Immature natural killer cell (primary cell): Measurements from ENCODE around the gene GNAL. TPM values are rescaled to one million over a fixed set of nuclear protein-coding genes. Genes with fewer than 3 reads are reported as not detected.

ENCODE experiments used
- DNase-seq, 3 donors: peaks; one replicate each; pipeline ENCODE4 v3.0.0; 2022; ENCODE audit warnings: mixed read lengths in 1 of 3
- H3K27ac Mint-ChIP-seq, 6 donors: one replicate each; pipeline ENCODE4 v1.8.0; 2020; ENCODE audit warnings: mixed read lengths in 6 of 6, mild to moderate bottlenecking in 5 of 6, inconsistent platforms in 4 of 6, moderate library complexity in 3 of 6
- H3K27me3 Mint-ChIP-seq, 3 donors: one replicate each; pipeline ENCODE4 v1.8.0; 2020 to 2021; ENCODE audit warnings: low read depth in 3 of 3, mild to moderate bottlenecking in 3 of 3, mixed read lengths in 3 of 3, moderate library complexity in 3 of 3, inconsistent platforms in 1 of 3
- H3K36me3 Mint-ChIP-seq, 3 donors: one replicate each; pipeline ENCODE4 v1.8.0; 2020; ENCODE audit warnings: mixed read lengths in 3 of 3, inconsistent platforms in 2 of 3, mild to moderate bottlenecking in 2 of 3
- H3K4me1 Mint-ChIP-seq, 2 donors: one replicate each; pipeline ENCODE4 v1.8.0; 2020; ENCODE audit warnings: inconsistent platforms in 2 of 2, mild to moderate bottlenecking in 2 of 2, mixed read lengths in 2 of 2, moderate library complexity in 1 of 2
- H3K4me3 Mint-ChIP-seq, 5 donors: one replicate each; pipeline ENCODE4 v1.8.0; 2020; ENCODE audit warnings: mild to moderate bottlenecking in 5 of 5, mixed read lengths in 5 of 5, inconsistent platforms in 3 of 5, moderate library complexity in 3 of 5
- H3K9me3 Mint-ChIP-seq, 6 donors: one replicate each; pipeline ENCODE4 v1.8.0; 2020; ENCODE audit warnings: mild to moderate bottlenecking in 6 of 6, mixed read lengths in 6 of 6, inconsistent platforms in 4 of 6, moderate library complexity in 3 of 6
- polyA plus RNA-seq, 3 donors: library from polyadenylated mRNA; unstranded; fragments of 300-500 nt; fragmentation: Illumina TruSeq; gene quantifications; one replicate each; pipeline ENCODE4 v1.2.3, GENCODE V29; 2021

Gene GNAL
- polyA plus RNA-seq, 3 donors from 2014 or later, result 4.1 to 4.9 (median 4.2) TPM

DNA sequence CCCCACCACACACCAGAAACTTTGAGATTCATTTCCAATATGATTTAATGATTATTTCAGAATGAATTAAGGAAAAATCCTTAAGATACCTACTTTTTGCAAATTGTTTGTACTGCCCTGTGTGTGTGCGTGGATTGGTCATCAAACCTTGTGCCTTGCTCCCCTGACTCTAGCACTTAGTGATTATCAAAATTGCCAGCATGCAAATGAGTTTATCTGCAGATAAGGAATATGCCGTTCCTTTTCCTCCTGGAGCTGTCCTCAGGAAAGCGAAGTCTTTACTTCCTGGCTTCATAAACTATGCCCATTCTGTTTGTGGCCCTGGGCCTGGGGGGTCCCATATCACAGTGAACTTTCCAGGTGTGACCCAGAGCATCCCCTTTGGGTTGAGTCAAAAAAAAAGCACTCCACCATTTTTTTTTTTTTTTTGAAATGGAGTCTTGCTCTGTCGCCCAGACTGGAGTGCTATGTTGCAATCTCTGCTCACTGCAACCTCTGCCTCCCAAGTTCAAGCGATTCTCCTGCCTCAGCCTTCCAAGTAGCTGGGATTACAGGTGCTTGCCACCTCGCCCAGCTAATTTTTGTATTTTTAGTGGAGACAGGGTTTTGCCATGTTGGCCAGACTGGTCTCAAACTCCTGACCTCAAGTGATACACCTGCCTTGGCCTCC, 173.5 kb downstream of the GNAL start:
- peaks cover 0 to 5% (median 0%) of the 10 kb centered on the region in 3 donors for H3K27me3 Mint-ChIP-seq
- H3K4me1 Mint-ChIP-seq, result peaks cover 0 to 1% of the 10 kb centered on the region in 2 donors
- no peak for DNase-seq
- H3K36me3 Mint-ChIP-seq, result peaks cover 0 to 4% (median 4%) of the 10 kb centered on the region in 3 donors
- H3K9me3 Mint-ChIP-seq, result peaks cover 0 to 2% (median 0%) of the 10 kb centered on the region in 6 donors
- H3K4me3 Mint-ChIP-seq, result no peak overlapping the region
- no peak overlapping the region for H3K27ac Mint-ChIP-seq

DNA sequence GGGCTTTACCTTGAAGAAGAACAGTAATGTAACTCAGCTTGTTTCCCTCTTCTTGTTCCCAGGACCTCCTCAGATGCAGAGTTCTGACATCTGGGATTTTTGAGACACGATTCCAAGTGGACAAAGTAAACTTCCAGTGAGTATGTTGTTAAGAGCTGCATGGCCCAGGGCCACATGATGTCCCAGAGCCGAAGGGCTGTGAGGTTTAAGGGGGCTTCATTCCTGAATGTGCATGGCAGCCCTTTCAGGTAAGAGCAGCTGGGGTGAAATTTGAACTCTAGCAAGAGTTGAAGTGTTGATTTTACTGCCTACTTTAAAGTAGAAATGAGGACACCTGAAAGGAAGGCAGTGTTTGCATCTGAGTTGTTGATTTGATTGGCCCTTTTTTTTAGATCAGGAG, 175.4 kb downstream of the GNAL start:
- Mint-ChIP-seq H3K4me3 (no peak overlapping the region), H3K36me3 (peaks cover 0 to 4% (median 4%) of the 10 kb centered on the region in 3 donors), H3K27me3 (peaks cover 0 to 5% (median 0%) of the 10 kb centered on the region in 3 donors), H3K4me1 (no peaks in the 10 kb centered on the region), H3K27ac (no peak overlapping the region), H3K9me3 (peaks cover 0 to 2% (median 0%) of the 10 kb centered on the region in 6 donors)
- no peak for DNase-seq

DNA sequence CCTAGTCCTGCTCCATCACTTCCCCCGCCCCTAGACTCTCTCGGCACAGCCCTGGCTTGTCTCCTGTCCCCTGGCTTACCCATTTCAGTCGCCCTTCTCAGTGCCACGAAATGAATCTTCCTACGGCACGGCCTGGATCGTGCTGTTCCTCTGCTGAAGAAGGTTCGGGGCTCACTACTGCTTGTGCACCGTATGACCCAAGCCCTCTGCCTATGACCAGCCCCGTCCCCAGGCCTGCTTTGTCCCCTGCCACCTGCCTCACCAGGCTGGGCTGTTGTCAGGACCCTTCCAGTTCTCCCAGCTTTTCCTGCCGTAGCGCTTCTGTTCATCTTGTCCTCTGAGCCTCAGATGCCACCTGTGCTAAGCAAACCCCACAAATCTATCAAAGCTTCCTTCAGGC, 176.0 kb downstream of the GNAL start:
- Mint-ChIP-seq H3K4me1 (no peaks in the 10 kb centered on the region), H3K36me3 (peaks cover 0 to 4% (median 4%) of the 10 kb centered on the region in 3 donors), H3K9me3 (peaks cover 0 to 1% (median 0%) of the 10 kb centered on the region in 6 donors), H3K4me3 (no peak overlapping the region), H3K27me3 (peaks cover 0 to 5% (median 0%) of the 10 kb centered on the region in 3 donors), H3K27ac (peak overlapping the region in 2 of 6 donors; percentile 8 to 26)
- DNase-seq, result no peak

DNA sequence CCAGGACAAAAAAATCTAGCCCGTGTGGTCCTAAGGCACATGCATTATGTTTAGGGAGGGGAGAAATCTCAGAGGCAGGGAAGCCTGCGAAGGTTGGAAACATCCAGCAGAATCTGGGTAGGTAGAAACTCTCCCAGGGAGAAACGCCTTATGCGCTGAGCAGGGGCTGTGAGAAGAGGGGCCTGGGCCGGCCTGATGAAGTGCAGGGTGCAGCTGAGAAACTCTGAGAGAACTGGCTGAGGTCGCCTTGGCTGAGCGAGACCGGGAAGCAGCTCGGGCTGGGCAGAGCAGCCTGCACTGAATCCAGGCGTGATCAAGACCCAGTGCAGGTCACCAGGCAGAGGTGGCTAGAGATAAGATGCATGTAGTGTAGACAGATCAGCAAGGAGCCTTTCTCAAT, 177.3 kb downstream of the GNAL start:
- H3K27ac Mint-ChIP-seq, result no peak overlapping the region
- H3K27me3 Mint-ChIP-seq, result peaks cover 0 to 5% (median 0%) of the 10 kb centered on the region in 3 donors
- H3K36me3 Mint-ChIP-seq, result peaks cover 0 to 4% (median 4%) of the 10 kb centered on the region in 3 donors
- H3K4me3 Mint-ChIP-seq, result no peak overlapping the region
- DNase-seq, result no peak
- H3K9me3 Mint-ChIP-seq, result no peaks in the 10 kb centered on the region
- no peaks in the 10 kb centered on the region for H3K4me1 Mint-ChIP-seq

DNA sequence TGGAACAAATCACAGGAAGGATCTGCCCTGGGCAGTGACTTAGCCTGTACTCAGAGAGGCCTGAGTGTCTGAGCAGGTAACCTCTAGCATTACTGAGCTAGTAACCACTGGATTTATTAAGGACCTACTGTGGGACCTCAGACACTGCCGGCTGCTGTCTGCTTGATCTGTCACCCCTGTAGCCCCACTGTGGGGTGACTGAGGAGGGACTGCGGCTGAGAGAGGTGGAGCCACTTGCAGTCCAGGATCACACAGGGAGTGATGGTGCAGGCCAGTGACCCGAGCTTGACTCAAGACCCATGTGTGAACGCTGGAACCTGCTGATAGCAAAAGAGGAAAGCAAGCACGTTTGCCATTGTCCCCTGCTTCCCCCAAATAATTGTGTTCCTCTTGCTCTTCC, 177.7 kb downstream of the GNAL start:
- Mint-ChIP-seq H3K4me3 (no peak overlapping the region), H3K27ac (no peak overlapping the region), H3K36me3 (peaks cover 0 to 4% (median 1%) of the 10 kb centered on the region in 3 donors), H3K4me1 (no peaks in the 10 kb centered on the region), H3K27me3 (peaks cover 0 to 5% (median 0%) of the 10 kb centered on the region in 3 donors), H3K9me3 (no peaks in the 10 kb centered on the region)
- no peak for DNase-seq

DNA sequence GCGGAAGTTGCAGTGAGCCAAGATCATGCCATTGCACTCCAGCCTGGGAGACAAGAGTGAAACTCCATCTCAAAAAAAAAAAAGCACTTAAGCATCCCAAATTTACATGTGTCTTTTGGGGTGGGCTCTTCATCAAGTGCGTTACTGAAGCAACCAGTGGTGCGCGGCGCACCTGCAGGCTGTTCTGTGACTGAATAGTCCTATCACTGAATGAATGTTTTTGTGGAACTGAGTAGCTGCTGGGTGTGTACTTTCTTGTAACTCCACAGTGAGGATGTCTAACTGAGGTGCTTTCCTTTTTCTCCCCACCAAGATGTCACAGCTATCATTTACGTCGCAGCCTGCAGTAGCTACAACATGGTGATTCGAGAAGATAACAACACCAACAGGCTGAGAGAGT, 179.2 kb downstream of the GNAL start:
- no peak for DNase-seq
- no peaks in the 10 kb centered on the region for H3K4me1 Mint-ChIP-seq
- H3K36me3 Mint-ChIP-seq, result peaks cover 0 to 4% (median 0%) of the 10 kb centered on the region in 3 donors
- H3K9me3 Mint-ChIP-seq, result no peaks in the 10 kb centered on the region
- no peak overlapping the region for H3K27ac Mint-ChIP-seq
- H3K27me3 Mint-ChIP-seq, result peaks cover 0 to 3% (median 0%) of the 10 kb centered on the region in 3 donors
- no peak overlapping the region for H3K4me3 Mint-ChIP-seq

DNA sequence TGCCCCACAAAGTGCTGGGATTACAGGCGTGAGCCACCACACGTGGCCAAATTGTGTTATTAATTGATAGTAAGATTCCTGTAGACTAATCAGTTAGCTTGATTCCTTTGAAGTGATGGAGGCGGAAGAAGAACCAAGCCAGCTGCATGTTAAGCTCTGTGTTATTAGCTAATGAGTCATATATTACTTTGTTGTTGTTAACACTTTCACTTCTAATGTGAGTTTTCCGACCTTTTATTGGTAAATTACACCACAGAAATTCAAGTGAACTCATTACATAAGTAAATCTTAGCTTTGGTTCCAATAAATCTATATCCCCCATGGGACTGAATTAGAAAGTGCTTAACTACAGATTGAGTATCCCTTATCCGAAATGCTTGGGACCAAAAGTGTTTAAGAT, 182.4 kb downstream of the GNAL start:
- Mint-ChIP-seq H3K4me3 (no peak overlapping the region), H3K9me3 (peaks cover 0 to 5% (median 0%) of the 10 kb centered on the region in 6 donors), H3K36me3 (peaks cover 5 to 8% (median 7%) of the 10 kb centered on the region in 3 donors), H3K27me3 (no peaks in the 10 kb centered on the region), H3K27ac (no peak overlapping the region), H3K4me1 (no peaks in the 10 kb centered on the region)
- no peak for DNase-seq

DNA sequence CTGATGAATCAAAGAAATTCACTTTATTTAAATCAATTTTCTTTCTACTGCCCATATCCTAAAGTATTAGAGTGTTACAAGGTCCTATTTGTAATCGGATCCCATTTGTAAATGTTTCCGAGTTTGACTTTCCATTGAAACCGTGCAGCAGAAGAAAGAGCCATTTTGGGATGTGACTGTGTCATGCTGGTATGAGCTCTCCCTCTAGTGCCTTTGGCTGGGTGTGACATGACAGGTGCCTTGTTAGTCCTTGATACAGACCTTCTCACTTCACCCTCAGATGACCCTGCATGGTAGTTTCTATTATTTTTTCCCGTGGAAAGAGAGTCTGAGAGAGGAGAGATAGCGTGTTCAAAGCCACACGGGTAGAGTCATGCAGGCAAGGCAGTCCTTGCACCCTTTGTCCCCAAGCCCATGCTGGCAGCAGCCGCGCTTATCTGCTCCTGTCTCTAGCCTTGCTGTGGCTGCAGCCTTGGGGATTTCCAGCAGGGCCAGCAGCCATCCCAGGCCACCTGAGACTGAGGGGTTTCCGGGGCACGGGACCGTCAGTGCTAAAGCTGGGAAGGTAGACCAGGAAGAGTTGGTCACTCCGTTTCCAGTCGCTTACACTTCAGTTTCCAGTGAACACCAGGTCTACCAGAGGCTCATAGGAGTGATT, 183.5 kb downstream of the GNAL start:
- peak in 1 of 3 donors; percentile 14 for DNase-seq

DNA sequence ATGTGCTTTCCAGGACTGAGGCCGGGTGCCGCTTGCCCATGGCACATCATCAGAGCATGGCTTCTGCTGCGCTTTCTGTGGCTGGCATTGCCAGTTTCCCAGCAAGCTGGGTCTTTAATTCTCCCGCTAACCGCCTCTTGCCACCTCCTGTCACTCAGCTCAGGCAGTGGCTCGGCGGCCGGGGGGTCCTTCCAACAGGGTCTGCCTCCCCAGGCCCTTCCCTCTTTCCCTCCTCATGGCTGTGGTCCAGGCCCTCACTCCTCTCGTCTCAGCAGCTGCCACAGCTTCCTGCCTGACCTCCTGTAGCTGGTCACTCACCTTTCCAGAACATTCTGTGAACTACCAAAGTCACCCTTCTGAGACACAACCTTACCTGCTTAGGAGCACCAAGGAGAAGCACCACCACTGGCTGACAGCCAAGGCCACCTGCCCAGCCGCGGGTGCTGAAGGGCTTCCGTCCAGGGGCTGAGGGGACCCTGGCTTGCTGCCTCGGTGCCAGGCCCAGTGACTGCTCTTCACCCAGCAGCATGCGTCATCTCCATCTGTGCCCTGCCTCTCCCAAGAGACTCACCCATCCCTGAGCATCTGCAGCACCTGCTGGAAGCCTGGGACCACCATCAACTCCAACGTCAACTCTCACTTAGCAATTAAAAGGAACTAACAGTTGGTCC, 184.7 kb downstream of the GNAL start:
- Mint-ChIP-seq H3K36me3 (peaks cover 5 to 11% (median 8%) of the 10 kb centered on the region in 3 donors), H3K4me1 (no peaks in the 10 kb centered on the region), H3K27me3 (no peaks in the 10 kb centered on the region), H3K4me3 (no peak overlapping the region), H3K9me3 (peaks cover 0 to 5% (median 0%) of the 10 kb centered on the region in 6 donors), H3K27ac (no peak overlapping the region)
- DNase-seq, result no peak

More for the DNA sequence above, 183.5 kb downstream of the GNAL start:
- no peaks in the 10 kb centered on the region for H3K4me1 Mint-ChIP-seq
- peaks cover 0 to 5% (median 0%) of the 10 kb centered on the region in 6 donors for H3K9me3 Mint-ChIP-seq
- no peaks in the 10 kb centered on the region for H3K27me3 Mint-ChIP-seq
- H3K27ac Mint-ChIP-seq, result no peak overlapping the region
- H3K36me3 Mint-ChIP-seq, result peaks cover 5 to 11% (median 8%) of the 10 kb centered on the region in 3 donors
- no peak overlapping the region for H3K4me3 Mint-ChIP-seq

DNA sequence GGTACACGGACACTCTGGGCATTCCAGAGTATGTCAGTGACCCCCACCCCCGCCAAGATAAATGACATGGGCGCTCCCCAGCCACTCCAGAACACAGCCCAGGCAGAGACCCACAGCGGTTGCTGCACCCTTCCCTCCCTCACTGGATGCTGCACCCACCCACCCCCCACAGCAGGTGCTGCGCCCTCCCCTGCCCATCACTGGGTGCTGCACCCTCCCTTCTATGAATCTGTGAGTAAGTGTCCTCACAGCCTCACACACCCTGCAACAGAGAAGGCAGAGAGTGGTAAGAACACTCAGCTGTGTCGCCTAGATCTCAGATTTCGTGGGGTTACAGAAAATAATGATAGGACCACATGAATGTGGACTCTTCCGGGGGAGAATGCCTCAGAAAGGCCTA, 185.6 kb downstream of the GNAL start:
- Mint-ChIP-seq H3K27ac (no peak overlapping the region), H3K9me3 (peaks cover 0 to 5% (median 0%) of the 10 kb centered on the region in 6 donors), H3K27me3 (no peaks in the 10 kb centered on the region)

DNA sequence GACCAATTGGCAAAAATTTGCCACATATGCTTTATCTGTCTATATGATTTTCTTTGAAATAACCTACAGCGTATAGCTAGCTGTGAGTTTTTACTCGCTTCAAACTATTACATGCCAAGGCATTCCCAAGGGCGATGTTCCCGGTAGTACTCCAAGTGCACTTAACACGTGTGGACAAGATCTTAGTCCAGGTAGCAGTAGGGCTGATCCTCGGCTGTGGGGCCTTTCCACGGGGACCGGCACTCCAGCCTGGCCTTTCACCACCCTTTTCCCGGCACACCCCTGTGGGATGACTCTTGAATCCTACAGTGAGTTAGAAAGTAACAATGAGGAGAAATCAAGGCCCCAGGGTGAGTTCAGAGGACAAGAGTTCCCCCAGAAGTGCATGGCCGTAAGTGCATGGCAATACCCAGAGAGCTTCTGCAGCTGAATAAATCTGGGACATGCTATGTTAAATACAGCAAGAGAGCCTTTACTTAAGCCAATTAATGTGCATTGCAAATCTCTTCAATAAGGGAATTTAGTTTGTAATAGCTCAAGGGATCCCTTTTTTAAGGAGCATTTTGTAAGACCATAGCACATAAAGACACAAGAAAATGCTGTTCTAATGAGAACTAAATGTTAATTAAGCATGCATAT, 188.6 kb downstream of the GNAL start:
- no peak for DNase-seq
- H3K36me3 Mint-ChIP-seq, result peaks cover 13 to 23% (median 15%) of the 10 kb centered on the region in 3 donors
- H3K4me1 Mint-ChIP-seq, result no peaks in the 10 kb centered on the region
- H3K27me3 Mint-ChIP-seq, result peaks cover 0 to 2% (median 0%) of the 10 kb centered on the region in 3 donors
- H3K9me3 Mint-ChIP-seq, result peaks cover 0 to 5% (median 0%) of the 10 kb centered on the region in 6 donors
- H3K4me3 Mint-ChIP-seq, result no peak overlapping the region
- no peak overlapping the region for H3K27ac Mint-ChIP-seq

More for the DNA sequence above, 185.6 kb downstream of the GNAL start:
- peaks cover 5 to 11% (median 8%) of the 10 kb centered on the region in 3 donors for H3K36me3 Mint-ChIP-seq
- H3K4me1 Mint-ChIP-seq, result no peaks in the 10 kb centered on the region
- no peak for DNase-seq
- H3K4me3 Mint-ChIP-seq, result no peak overlapping the region

DNA sequence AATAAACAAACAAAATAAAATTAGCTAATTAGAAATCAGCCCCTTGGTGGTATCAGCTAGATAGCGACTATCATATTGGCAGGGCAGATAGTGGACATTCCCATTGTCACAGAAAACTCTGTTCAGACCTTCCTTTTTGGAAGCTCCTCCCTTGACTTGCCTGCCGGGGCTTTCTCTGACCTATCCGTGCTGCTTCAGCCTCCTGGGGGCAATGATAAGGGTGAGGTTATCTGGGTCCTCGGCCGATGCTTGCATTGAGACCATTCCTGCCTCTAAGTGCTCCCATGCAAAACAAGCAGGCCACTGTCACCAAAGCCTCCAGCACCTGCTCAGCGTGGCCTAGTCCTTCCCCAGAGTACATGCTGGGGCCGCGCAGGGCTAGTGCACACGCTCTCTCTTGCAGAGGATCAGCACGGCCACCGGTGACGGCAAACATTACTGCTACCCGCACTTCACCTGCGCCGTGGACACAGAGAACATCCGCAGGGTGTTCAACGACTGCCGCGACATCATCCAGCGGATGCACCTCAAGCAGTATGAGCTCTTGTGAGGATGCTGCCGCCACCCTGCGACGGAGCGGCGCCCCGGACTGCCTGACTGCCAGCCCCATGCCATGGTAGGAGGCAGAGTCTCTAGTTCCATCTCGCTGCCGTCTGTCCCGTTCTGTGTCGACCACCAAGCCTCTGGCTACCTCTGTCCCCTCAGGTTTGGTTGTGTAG, 191.7 kb downstream of the GNAL start:
- H3K36me3 Mint-ChIP-seq, result peaks cover 12 to 35% (median 17%) of the 10 kb centered on the region in 3 donors
- peaks cover 0 to 2% of the 10 kb centered on the region in 2 donors for H3K4me1 Mint-ChIP-seq
- peaks cover 0 to 2% (median 0%) of the 10 kb centered on the region in 6 donors for H3K9me3 Mint-ChIP-seq
- no peak overlapping the region for H3K4me3 Mint-ChIP-seq
- no peak for DNase-seq
- peaks cover 0 to 2% (median 0%) of the 10 kb centered on the region in 3 donors for H3K27me3 Mint-ChIP-seq
- peak overlapping the region in 1 of 6 donors; percentile 66 for H3K27ac Mint-ChIP-seq

DNA sequence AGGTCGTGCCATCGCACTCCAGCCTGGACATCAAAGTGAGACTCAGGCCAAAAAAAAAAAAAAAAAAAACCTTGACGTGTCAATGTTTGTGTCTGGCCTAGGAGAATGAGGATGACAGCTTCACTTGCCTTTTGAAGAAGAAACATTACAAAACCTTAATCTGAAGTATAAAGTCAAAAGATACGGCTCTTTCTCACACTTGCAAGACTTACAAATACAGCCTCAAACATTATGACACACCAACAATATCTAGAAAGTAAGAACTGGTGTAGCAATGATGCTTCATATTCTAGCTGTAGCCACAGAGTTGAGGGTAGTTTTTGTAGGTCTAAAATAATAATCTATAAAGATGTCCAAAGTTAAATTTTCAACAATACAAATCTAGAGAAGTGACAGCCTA, 193.6 kb downstream of the GNAL start:
- Mint-ChIP-seq H3K36me3 (peaks cover 15 to 34% (median 20%) of the 10 kb centered on the region in 3 donors), H3K27ac (peak overlapping the region in 2 of 6 donors; percentile 10 to 59), H3K27me3 (peaks cover 0 to 4% (median 0%) of the 10 kb centered on the region in 3 donors), H3K4me1 (peaks cover 0 to 2% of the 10 kb centered on the region in 2 donors), H3K9me3 (no peaks in the 10 kb centered on the region), H3K4me3 (no peak overlapping the region)
- DNase-seq, result no peak
